SK-MEL-5 (cell line): Measurements from ENCODE around the gene MAP2K7. TPM values are rescaled to one million over a fixed set of nuclear protein-coding genes. Genes with fewer than 3 reads are reported as not detected.

Source experiments
- DNase-seq: peaks from one replicate; pipeline ENCODE4 v3.0.0-alpha.2; 2016; ENCODE audit warnings: low read depth, low spot score
- in situ Hi-C: cut with HindIII; loops from 2 replicates; pipeline ENCODE4 v1.10.0; 2016; ENCODE audit warnings: low sequenced_read_pairs, high pct_unique_total_duplicates, low pct_unique_long_range_greater_than_20kb
- total RNA-seq: library from RNA; depleted of rRNA; stranded (reverse); fragments of >200 nt; shearing (Covaris generic); gene quantifications from 2 replicates; pipeline ENCODE4 v1.2.3, GENCODE V29; 2014

The MAP2K7 gene
- total RNA-seq, 1 experiment from 2014 or later = 6.4 TPM

DNA sequence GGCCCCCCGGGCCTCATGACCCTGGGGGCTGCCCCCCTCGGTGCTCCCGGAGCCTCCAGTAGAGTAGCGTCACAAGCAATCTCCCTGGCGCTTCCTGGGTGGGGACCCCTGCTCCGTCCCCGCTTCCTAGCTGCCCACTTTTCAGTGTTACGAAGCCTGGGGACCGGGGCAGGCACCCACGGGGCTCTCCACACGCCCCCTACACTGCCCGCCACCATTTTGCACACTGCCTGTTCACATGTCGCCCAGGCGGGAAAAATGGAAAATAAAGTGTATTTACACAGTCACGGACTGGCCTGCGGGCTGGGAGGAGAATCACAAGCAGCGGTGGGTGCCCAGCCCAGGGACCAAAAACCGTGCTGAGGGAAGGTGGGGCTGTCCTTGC lies 39.0 kb upstream of the MAP2K7 start:
- in situ Hi-C loops = no loop called here
- no peak for DNase-seq

DNA sequence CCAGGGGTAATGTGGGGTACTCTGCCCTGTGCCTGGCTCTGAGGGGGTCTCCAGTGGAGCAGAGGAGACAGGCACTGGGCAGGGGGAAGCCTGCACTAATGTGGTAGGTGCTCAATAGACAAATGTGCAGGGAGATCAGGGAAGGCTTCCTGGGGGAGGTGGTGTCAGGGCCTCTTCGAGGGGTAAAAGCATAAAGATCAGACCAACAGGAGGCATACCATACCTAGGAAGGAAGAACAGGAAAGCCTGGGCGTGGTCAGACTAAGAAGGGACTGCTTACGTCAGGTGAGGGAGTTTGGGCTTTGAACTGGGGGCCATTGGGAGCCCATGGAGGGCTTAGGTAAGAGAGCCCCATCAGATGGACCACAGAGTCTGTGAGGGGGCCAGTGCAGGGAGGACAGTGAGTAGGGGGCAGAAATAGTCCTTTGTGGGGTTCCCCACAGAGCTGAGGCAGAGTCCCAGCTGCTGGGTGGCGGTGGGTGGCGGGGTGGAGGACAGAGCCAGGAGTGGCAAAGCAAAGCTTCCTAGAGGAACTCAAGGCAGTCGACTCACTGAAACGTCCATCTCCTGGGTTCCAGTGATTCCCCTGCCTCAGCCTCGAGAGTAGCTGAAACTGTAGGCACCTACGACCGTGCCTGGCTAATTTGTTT lies 38.3 kb upstream of the MAP2K7 start:
- DNase-seq = no peak
- in situ Hi-C loops = no loop called here

DNA sequence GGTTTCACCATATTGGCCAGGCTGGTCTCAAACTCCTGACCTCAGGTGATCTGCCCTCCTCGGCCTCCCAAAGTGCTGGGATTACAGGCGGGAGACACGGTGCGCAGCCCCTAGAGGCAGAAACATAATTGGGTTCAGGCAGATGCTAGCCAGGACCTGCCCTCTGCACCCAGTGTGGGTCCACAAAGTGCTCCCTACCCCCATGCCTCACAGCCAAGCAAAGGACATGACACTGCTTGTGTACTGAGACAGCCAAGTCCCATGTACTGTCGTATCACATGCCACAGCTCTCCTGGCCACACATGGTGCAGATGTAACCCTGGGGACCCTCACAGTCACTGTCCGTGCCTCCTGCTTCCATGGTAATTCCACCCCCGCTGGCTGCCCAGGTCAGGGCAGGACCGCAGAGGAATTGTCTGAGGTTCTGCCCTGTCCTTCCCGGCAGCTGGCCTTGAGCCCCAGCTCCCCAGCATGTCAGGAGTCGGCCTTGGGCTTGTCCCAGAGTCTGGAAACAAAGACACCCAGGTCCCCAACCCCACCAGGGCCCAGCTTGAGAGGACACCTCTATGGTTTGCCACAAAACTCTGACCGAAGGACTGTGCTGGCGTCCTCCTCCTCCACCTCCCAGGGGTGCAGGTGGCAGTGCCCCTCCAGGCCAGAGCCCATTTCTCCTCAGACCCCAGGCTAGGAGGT lies 37.1 kb upstream of the MAP2K7 start:
- in situ Hi-C loops = no loop called here
- no peak for DNase-seq

DNA sequence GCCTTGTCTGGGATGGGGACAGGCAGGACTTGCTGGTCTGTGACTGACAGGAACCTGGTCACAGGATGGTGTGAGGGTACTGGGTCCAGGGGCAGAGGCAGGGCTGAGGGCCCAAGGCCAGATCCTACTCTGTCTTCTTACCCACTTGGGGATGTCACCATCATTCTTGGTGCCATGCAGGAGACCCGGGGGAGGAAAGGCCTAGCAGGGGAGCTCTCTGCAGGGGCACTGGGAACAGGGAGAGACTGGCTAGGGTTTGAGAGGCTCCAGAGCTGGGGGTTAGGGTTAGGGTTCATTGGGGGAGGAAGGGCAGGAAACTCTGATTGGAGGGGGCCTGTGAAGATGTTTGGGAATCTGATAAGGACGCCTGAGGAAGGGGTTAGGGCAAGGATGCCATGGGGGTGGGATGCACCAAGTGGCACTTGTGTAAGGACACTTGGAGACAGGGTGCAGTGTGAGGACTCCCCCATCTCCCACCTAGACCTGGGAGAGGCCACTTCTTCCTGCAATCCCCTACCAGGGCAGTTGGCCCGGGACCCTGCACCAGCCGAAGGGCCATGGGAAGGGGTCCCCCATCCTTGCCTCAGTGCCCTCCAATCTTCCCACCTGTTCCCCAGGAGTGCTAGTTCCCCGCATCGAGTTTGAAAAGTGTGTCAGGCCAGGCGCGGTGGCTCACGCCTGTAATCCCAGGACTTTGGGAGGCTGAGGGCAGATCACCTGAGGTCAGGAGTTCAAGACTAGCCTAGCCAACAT lies 36.4 kb upstream of the MAP2K7 start:
- in situ Hi-C loops = no loop called here
- no peak for DNase-seq

DNA sequence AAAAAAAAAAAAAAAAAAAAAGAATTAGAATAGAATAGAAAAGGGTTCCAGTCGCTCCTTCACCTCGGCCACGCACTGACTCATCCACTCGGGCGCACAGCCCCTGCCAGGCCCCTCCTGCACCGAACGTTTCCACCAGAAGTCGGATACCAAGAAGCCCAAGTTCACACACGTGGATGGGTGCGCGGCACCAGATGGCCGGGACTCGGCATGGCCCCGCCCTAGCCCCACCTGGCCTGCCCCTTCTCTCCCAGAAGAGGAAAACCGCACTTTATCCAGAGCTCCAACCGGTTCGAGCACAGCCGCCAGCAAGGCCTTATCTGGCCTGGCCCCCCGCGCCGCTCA lies 35.4 kb upstream of the MAP2K7 start:
- no peak for DNase-seq
- in situ Hi-C loops = no loop called here

DNA sequence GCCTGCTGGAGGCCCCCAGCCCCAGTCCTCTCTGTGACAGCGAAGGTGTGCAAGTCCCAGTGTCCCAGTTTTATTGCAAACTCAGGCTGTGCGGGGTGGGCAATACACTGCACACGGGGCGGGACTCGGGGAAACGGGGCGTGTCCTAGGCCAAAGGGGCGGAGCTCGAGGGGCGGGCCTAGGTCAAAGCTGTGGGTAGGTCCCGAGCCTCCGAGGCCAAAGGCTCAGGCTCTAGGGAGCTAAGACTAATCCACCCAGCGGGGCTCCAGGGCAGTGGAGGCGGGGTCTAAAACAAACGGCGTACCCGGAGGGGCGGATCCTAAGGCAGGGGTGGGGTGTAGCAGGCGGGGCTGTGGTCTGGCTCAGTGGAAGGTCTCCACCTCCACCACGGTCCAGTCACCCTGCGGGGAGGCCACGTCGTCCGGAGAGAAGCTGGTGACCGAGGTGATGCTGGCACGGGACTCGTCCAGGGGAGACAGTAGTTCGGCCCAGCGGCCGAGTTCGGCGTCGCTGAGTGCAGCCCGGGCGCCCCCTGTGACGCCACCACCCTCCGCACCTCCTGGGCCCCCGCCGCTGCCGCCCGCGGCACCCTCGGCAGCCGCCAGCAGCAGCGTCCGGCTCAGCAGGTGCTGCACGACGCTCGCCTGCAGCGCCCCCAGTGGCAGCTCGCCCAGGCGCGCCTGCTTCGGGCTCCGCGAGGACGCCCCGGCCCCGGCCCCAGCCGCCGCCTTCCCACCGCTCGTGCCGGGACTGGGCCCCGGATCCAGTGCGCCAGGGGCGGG lies 34.8 kb upstream of the MAP2K7 start:
- in situ Hi-C loops = no loop called here
- peak; percentile 87 for DNase-seq

DNA sequence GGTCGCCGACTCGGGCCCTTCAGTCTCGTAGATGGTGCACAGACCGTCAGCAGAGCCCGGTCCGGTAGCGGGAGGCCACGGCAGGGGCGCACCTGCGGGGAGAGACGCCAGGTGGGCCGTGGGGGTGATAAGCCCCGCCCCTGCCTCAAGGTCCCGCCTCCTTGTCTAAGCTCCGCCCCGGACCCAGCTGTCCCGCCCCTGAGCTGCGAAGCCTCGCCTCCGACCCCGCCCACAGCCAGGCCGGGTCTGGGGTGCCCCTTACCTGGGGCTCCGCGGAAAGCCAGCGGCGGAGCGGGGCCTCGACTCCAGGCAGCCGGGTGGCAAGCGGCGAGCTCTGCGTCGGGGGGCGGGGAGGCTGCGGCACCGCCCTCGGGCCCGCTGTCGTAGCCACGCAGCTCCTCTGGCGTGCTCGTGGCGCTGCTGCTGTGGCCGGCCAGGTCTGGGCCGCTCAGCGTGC lies 34.2 kb upstream of the MAP2K7 start:
- peak; percentile 55 for DNase-seq
- in situ Hi-C loops = no loop called here

DNA sequence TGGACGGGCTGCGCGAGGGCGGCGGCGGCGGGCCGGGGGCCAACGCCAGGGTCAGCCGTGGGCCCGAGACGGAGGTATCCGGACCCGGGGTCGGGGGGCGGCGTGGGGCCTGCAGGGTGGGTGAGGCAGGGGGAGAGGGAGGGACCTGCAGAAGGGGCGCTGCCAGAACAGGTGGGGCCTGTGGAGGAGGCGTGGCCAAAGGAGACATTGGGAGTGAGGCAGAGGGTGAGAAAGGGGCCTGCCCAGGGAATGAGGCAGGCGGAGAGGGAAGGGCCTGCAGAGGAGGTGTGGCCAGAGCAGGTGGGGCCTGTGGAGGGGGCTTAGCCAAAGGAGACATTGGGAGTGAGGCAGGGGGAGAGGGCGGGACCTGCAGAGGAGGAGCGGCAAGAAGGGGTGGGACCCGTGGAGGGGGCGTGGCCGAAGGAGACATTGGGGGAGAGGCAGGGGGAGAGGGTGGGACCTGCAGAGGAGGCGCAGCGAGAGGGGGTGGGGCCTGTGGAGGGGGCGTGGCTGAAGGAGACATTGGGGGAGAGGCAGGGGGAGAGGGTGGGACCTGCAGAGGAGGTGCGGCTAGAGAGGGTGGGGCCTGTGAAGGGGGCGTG lies 33.7 kb upstream of the MAP2K7 start:
- in situ Hi-C loops = no loop called here
- DNase-seq = peak; percentile 72

DNA sequence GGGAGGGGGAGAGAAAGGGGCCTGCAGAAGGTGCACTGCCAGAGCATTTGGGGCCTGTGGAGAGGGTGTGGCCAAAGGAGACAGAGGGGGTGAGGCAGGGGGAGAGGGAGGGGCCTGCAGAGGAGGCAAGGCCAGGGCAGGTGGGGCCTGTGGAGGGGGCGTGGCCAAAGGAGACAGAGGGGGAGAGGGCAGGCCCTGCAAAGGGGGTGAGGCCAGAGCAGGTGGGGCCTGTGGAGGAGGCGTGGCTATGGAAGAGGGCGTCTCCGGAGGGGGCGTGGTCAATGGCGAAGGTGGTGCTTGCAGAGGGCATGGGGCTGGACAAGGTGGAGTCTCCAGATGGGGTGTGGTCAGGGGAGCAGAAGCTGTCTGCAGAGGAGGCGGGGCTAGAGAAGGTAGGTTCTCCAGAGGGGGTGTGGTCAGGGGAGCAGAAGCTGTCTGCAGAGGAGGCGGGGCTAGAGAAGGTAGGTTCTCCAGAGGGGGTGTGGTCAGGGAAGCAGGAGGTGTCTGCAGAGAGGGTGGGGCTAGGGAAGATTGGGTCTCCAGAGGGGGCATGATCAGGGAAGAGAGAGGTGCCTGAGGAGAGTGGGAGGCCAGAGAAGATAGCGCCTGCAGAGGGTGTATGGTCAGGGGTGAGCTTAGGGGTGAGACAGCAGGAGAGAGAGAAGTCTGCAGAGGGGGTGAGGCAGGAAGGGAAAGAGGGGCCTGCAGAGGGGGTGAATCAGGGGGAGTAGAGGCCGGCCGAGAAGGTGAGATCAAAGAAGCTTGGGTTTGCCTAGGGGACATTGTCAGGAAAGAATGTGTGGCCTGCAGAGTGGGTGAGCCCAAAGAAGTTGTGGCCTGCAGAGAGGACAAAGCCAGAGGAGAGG lies 32.9 kb upstream of the MAP2K7 start:
- in situ Hi-C loops = no loop called here
- DNase-seq = peak; percentile 83

DNA sequence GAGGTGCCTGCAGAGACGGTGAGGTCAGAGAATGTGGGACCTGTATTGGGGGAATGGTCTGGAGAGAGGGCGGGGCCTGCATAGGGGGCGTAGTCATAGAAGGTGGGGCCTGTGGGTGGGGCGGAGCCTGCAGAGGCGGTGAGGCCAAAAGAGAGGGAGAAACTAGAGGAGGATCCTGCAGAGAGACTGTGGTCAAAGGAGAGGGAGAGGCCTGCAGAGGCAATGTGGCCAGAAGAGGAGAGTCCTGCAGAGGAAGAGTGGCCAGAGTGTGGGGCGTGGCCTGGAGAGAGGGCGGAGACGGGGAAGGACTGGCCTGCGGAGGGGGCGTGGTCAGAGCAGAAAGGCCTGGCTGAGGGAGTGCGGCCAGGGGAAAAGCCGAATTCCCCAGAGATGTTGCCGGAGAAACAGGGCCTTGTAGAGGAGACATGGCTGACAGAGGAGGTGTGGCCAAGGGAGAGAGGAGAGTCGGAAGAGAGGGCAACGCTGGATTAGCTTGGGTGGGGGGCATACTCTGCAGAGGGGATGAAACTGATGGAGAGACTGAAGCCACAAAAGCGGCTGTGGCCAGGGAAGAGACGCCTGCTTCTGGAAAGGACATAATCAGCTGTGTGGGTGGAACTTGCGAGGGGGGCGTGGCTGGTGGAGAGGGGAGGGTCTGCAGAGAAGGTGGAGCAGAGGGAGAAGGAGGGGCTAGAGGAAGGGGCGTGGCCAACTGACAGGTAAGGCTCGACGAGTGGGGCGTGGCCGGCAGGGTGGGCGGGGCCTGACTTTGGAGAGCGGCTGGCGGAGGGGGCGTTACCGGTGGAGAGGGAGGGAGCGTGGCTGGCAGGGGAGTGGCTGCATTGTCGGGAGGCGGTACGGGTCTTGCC lies 32.0 kb upstream of the MAP2K7 start:
- DNase-seq = peak; percentile 94
- in situ Hi-C loops = no loop called here

DNA sequence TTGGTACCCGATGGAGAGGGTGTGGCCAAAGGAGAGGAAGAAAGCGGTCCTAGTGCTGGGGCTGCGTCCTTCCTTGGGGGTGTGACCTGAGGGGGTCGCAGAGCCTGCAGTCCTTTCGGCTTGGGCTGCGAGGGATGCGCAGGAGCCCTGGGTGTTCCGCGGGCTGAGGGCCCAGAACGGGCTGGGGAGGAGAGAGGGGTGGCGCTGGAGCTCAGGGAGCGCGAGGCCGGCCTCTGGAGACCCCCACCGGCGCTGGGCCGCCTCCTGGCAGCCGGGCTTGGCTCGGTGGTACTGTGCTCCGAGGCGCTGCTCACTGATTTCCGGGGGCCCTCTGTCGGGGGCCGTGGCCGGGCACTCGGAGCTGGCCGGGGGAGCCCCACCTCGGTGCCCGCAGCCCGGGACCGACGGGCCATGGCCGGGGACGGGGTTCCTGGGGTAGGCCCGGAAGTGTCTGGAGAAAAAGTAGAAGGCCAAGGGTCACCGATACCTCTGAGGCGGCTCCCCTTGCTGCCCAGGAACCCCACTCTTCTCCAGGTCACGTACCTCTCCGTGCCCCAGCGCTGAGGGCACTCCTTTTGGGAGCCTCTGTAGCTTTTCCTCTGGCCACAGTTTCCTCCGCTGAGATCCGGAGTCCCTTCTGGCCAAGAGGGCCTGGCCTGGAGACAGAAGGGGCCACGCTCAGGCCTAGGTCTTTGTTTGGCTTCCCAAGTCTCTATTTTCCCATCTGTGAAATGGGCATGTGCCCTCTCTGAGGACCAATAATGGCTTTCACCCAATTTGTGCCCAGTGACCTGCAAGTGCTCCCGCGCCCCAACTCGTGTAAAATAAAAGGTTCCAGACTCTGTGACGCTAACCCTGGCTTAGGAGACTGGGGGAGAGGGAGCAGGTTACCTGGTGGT lies 31.1 kb upstream of the MAP2K7 start:
- in situ Hi-C loops = no loop called here
- DNase-seq = no peak

DNA sequence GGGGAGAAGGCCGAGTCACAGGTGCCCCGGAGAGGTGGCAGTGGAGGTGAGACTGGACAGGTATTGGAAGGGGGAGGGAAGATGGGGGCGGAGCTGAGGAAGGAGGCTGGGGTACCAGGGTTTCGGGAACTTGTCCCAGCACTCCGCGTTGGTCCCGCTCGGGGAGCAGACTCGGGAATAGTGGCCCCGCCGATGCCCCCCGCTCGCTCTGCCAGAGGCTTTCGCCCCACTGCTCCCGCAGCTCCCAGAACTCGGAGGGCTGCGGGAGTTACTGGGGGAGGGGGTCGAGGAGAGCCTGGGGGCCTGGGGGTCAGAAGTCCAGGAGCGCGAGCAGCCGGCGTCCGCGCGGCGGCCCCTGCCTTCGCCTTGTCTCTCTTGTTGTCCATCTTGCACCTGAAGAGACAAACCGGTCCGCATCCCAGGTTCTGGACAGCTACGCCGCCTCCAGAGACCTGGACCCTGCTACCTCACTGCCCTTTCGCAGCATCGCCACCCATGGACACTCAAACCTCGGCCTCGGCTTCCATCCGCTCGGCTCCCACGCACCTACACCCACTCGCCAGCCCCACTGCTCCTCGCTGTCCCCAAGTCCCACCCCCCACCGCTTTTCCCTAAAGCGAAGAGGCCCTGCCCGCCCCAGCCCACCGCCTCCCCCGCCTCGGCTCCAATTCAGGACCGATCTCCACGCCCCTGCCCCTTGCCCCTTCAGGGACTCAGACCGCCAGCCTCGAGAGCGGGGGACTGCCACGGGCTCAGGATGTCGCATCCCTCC lies 30.2 kb upstream of the MAP2K7 start:
- in situ Hi-C loops = no loop called here
- no peak for DNase-seq

DNA sequence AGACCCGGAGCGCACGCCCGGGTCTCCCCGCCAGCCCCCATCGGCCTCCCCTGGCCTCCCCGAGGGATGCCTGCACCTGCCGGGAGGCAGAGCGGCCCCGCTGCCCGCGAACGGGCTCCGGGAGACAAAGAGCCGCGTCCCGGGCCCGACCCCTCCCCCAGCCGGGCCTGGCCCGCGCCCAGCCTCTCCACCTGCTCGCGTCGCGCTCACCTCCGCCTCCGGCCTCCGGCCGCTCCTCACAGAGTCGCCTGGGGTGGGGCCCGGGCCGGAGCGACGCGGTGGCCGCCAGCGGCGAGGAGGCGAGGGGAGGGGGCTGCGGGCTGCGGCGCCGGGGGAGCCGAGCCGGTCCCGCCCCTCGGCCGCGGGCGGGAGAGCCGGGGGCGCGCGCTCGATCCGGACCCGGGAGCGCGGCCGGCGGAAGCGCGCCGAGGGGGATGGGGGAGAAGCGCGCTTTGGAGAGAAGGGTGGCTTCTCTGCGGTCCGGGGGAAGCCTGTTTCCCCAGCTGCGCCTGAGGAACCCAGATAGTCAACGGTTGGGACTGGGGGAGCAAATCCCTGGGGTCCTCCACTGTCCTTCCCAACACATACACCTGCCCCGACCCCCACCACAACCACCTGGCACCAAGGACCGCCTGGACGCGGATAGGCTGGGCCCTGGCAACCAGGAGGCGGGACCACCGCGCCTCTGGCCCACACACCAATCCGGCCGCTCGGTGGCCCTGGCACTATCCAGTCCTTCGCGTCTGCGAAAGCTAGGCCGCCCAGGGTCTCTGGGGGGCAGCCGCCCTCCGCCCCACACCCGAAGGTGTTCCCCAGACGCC lies 29.4 kb upstream of the MAP2K7 start, which contains the start of gene PRR36:
PRR36 (minus strand) TSS at position 315 of the 821 bp plus-strand sequence. CDS start 701 bp downstream, outside the sequence.
- peak; percentile 47 for DNase-seq
- in situ Hi-C loops = no loop called here

DNA sequence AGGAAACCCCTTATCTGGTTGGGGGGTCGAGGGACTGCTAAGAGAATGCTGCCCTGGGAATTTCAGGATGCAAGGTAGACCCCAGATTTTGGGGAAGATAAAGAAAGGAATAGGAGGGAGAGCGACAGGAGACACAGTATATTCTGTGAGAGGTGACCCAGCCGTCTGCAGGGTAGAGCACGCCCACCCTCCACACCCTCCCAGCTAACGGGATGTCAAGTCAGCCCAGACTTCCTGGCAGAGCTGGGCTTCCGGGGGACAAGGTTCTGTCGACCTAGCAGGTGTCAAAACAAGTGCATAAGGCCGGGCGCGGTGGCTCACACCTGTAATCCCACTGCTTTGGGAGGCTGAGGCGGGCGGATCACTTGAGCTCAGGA lies 28.8 kb upstream of the MAP2K7 start:
- in situ Hi-C loops = no loop called here
- DNase-seq = no peak
